Stomach smooth muscle (tissue), 2 donors: ENCODE results near the gene PDE8A.

Source experiments
- H3K27ac ChIP-seq: one replicate; pipeline ENCODE4 v1.7.0; 2013; ENCODE audit warnings: mild to moderate bottlenecking, low read length, inconsistent platforms
- H3K27me3 ChIP-seq, 2 donors: one replicate each; pipeline ENCODE4 v1.7.0; 2013; ENCODE audit warnings: low read length in 2 of 2; ENCODE audit not compliant: insufficient read depth in 2 of 2, control insufficient read depth in 1 of 2
- H3K36me3 ChIP-seq, 2 donors: one replicate each; pipeline ENCODE4 v1.7.0; 2013; ENCODE audit warnings: low read length in 2 of 2; ENCODE audit not compliant: control insufficient read depth in 2 of 2, insufficient read depth in 2 of 2
- H3K4me1 ChIP-seq: one replicate; pipeline ENCODE4 v1.7.0; 2013; ENCODE audit warnings: low read length; ENCODE audit not compliant: control insufficient read depth, insufficient read depth
- H3K4me3 ChIP-seq, 2 donors: one replicate each; pipeline ENCODE4 v1.7.0; 2013; ENCODE audit warnings: low read length in 2 of 2
- H3K9ac ChIP-seq, 2 donors: one replicate each; pipeline ENCODE4 v1.7.0; 2013; ENCODE audit warnings: low read length in 2 of 2, mild to moderate bottlenecking in 1 of 2
- H3K9me3 ChIP-seq, 2 donors: one replicate each; pipeline ENCODE4 v1.7.0; 2013; ENCODE audit warnings: low read length in 2 of 2; ENCODE audit not compliant: control insufficient read depth in 2 of 2
- donor health status: healthy.
- donor health status: Pancreatic carcinoma.

The PDE8A gene

DNA sequence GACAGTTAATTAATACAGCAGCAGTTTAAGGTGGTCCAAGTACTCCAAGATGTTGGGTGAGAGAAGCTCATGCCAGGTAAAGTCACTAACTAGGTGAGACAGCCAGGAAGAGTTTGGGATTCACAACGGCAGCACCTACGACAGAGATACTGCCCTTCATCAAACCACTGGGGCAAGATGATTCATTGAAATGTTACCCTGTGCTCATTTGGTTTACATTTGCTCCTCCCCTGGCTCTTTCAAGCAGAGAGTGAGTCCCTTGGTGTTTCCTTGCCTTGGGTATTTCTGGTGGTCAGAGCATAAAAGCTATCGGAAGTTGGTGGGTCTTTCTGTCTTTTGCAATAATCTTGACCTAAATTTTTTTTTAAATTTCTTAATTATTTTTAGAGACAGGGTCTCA, 19.9 kb upstream of the PDE8A start:
- H3K27ac ChIP-seq = no peak overlapping the region
- no peaks in the 10 kb centered on the region for H3K36me3 ChIP-seq
- H3K4me3 ChIP-seq = no peak overlapping the region
- H3K27me3 ChIP-seq = peaks cover 0 to 2% of the 10 kb centered on the region in 2 donors
- no peak overlapping the region for H3K9ac ChIP-seq
- no peaks in the 10 kb centered on the region for H3K4me1 ChIP-seq
- peaks cover 3 to 5% of the 10 kb centered on the region in 2 donors for H3K9me3 ChIP-seq

DNA sequence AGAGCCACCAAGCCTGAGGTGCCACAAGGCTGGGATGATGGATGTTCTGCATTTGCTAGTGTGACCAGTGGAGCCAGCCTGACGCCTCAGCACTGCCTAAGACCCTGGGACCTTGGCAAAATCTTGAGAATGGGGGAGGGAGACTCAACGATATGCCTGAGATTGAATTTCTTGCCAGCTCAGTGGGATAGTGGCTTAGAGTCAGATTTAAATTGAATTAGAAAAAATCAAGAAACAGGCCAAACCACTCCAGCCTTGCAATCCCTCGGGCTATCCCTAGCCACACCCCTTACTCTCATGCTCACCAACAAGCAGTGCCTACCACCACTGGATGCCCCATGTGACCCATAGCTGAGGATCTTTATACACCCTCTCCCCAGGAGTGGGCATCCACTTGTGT, 18.7 kb upstream of the PDE8A start:
- Histone ChIP-seq H3K4me1 (no peaks in the 10 kb centered on the region), H3K4me3 (no peak overlapping the region), H3K27me3 (peaks cover 0 to 2% of the 10 kb centered on the region in 2 donors), H3K9ac (no peak overlapping the region), H3K27ac (no peak overlapping the region), H3K36me3 (no peaks in the 10 kb centered on the region), H3K9me3 (peaks cover 3 to 5% of the 10 kb centered on the region in 2 donors)

DNA sequence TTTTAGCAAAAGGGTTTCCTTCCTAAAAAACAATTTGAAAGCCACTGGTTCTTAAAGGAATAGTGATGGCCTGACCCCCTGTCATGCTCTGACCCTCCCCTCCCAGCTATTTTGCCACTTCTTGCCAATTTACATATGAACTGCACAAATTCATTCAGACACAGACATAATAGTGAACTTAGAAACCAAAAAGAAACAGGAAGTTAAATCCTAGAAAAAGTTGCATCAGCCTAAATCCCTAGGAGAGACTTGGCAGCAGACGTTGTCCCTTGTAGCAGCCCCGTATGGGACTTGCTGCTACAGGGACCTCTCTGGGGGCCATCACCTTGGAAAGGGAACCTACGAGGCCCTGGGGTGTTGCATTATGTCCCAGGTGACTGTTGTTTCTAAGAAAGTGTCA, 14.3 kb upstream of the PDE8A start:
- Histone ChIP-seq H3K9me3 (peaks cover 3 to 5% of the 10 kb centered on the region in 2 donors), H3K4me3 (no peak overlapping the region), H3K9ac (no peak overlapping the region), H3K4me1 (no peaks in the 10 kb centered on the region), H3K27ac (no peak overlapping the region), H3K36me3 (no peaks in the 10 kb centered on the region), H3K27me3 (peaks cover 0 to 2% of the 10 kb centered on the region in 2 donors)

DNA sequence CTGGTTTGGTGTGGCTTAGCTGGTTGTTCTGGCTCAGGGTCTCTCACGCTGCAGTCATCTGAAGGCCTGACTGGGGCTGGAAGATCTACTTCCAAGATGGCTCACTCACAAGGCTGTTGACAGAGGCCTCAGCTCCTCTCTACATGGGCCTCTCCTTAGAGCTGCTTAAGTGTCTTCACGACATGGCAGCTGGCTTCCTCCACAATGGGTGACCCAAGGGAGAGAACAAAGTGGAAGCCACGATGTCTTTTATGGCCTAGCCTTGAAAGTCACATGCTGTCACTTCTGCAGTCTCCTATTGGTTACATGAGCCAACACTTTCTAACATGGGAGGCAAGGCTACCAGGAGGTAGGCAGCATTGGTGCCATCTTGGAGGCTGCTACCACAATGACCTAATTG, 13.4 kb upstream of the PDE8A start:
- H3K4me3 ChIP-seq = no peak overlapping the region
- no peak overlapping the region for H3K27ac ChIP-seq

DNA sequence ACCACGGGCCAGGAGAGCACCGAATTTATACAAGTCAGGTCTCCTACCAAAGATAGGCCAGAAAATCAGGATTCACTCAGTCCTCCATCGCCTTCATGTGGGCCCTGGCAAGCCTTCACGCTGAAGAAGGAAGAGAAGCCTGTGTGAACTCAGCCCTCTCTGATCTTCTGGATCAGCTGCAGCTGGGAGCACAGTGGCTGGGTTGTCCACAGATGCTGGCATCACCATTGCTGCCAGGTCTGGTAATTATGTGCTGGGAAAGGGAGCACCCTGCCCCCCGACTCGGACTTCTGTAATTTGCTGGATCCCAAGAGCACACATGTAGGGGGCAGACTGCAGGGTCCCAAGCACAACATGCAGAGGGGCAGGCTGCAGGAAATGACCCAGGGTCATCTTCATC, 12.4 kb upstream of the PDE8A start:
- Histone ChIP-seq H3K27me3 (peaks cover 0 to 2% of the 10 kb centered on the region in 2 donors), H3K9ac (no peak overlapping the region), H3K4me3 (no peak overlapping the region), H3K27ac (no peak overlapping the region), H3K4me1 (no peaks in the 10 kb centered on the region), H3K9me3 (peaks cover 3 to 5% of the 10 kb centered on the region in 2 donors), H3K36me3 (no peaks in the 10 kb centered on the region)

More for the DNA sequence above, 13.4 kb upstream of the PDE8A start:
- H3K9me3 ChIP-seq = peaks cover 3 to 5% of the 10 kb centered on the region in 2 donors
- no peak overlapping the region for H3K9ac ChIP-seq
- H3K4me1 ChIP-seq = no peaks in the 10 kb centered on the region
- H3K36me3 ChIP-seq = no peaks in the 10 kb centered on the region
- peaks cover 0 to 2% of the 10 kb centered on the region in 2 donors for H3K27me3 ChIP-seq

DNA sequence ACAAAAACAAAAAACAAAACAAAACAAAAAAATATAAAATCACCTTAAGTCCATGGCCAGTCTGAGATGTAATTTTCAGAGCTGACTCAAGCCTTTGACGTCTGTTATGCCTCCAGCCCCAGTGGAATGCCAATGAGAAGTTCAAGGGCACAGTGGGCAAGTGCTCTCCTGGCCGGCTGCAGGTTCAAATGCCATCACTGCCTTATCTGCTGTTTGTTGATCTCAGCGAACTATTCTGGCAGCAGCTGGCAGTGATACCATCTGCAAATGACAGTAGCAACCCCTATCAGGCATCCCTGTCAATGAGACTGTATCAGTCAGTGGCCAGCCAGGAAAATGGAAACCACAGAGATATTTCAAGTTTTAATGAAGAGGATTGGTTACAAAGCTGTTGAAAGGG, 10.8 kb upstream of the PDE8A start:
- no peak overlapping the region for H3K27ac ChIP-seq

DNA sequence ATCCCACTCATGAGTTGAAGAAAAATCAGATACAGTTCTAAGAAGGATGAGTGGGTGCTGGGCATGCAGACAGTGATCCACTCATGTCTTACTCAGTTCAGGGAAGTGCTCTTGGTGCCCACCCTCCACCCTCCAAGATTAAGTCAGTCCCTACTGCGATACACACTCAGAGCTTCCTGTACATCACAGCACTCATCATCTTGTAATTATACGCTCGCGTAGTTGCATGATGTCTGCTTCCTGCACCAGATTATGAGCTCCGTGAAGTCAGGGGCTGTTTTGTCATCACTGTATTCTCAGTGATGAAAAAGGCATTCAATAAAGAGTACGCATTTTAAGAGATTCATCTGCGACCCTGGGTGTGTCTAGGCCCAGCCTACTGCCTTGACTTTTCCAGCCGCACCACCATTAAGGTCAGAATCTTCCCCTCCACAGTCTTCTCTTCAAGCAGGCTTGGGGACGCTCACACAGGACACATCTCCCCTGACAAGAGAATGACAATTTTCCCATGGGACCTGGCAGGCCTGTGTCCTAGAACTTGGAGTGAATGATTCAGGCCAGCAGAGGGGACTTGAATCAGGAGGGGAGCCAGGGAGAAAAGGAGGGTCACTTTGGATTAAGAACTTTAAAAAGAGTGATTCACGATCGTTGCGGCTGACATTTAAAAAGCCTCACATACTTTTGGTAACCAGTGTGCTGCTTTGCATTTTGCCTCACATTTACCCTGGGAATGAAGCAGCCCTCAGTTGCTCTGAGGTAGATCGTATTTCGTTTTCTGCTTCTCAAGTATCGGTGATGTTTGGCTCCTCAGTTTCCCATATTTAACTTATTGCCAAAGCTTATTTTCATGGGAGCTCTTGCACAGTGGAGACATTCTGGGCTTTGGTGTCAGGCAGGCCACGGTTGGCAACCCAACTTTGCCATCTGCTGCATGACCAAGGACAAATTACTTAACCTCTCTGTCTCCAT, 7.9 kb upstream of the PDE8A start:
- no peak overlapping the region for H3K9ac ChIP-seq
- no peaks in the 10 kb centered on the region for H3K9me3 ChIP-seq
- no peak overlapping the region for H3K4me3 ChIP-seq
- H3K27me3 ChIP-seq = no peaks in the 10 kb centered on the region
- H3K4me1 ChIP-seq = no peaks in the 10 kb centered on the region
- no peaks in the 10 kb centered on the region for H3K36me3 ChIP-seq
- no peak overlapping the region for H3K27ac ChIP-seq

More for the DNA sequence above, 10.8 kb upstream of the PDE8A start:
- Histone ChIP-seq H3K36me3 (no peaks in the 10 kb centered on the region), H3K27me3 (no peaks in the 10 kb centered on the region), H3K9me3 (no peaks in the 10 kb centered on the region), H3K4me3 (no peak overlapping the region), H3K9ac (no peak overlapping the region), H3K4me1 (no peaks in the 10 kb centered on the region)

DNA sequence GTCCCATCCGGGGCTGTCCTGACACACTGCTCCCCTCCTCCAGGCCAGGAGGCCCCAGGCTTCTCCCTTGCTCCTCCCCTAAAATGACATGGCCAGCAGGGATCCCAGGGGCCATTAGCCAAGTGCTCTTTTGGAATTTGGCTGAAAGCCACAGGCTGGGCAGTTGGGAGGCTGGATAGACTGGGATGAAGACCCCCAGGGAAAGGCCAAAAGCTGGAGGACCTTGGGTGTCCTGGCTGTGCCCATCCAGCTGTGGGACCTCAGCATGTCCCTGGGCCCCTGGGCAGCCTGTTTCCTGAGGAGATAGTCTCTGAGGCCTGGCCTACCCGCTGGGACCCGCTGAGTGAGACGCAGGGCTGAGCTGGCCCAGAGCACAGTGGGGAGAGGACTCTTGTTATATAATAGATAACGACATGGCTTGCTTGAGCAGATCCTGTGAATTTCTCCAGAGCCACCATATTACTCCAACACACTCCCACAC, 5.7 kb upstream of the PDE8A start:
- Histone ChIP-seq H3K27ac (no peak overlapping the region), H3K9ac (no peak overlapping the region), H3K9me3 (no peaks in the 10 kb centered on the region), H3K4me1 (peaks cover 2% of the 10 kb centered on the region), H3K27me3 (no peaks in the 10 kb centered on the region), H3K4me3 (no peak overlapping the region), H3K36me3 (no peaks in the 10 kb centered on the region)

DNA sequence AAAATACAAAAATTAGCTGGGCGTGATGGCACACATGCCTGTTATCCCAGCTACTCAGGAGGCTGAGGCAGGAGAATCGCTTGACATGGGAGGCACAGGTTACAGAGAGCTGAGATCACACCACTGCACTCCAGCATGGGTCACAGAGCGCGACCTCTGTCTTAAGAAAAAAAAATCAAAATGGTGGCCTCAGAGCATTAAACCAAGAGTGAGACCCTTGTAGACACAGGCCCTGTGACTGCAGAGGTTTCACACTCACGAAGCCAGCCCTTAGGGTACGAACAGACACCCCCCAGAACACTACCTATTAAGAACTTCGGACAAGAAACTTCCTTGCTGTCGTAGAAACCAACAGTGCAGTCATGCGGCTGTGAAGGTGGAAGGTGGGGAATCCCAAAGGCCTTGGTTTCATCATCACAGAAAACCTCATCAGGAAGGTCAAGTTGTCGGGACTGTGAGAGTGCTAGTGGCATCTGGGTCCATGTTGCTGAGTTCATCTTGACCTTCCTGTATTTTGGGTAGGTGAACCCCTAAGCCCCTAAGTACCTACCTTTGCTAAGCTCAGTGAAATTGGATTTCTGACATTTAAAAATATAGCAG, 4.8 kb upstream of the PDE8A start:
- no peaks in the 10 kb centered on the region for H3K9me3 ChIP-seq
- H3K27me3 ChIP-seq = no peaks in the 10 kb centered on the region
- no peak overlapping the region for H3K9ac ChIP-seq
- H3K4me1 ChIP-seq = peaks cover 7% of the 10 kb centered on the region
- H3K27ac ChIP-seq = no peak overlapping the region
- H3K36me3 ChIP-seq = no peaks in the 10 kb centered on the region
- H3K4me3 ChIP-seq = no peak overlapping the region

DNA sequence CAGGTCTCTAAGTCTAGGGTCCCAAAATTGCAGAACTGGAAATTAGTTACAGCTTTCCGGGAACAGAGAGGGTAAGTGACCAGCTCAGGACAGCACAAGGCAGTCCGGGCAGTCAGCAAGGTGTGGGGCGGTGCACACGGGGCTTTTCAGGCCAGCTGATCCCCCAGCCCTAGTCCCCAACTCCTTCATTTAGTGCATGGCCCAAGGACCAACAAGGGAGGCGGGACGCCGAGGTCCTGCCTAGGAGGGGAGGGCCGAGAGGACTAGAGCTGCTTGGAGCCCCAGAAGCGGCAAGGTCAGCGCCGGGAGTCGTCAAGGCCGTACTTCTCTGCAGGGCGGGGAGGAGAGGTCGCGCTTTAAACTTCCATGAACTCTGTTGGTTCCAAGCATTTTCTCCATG, 2.0 kb upstream of the PDE8A start:
- Histone ChIP-seq H3K27ac (peak overlapping the region; percentile 84), H3K9ac (no peak overlapping the region)

More for the DNA sequence above, 2.0 kb upstream of the PDE8A start:
- Histone ChIP-seq H3K27me3 (no peaks in the 10 kb centered on the region), H3K4me3 (peak overlapping the region in 1 of 2 donors; percentile 89), H3K9me3 (no peaks in the 10 kb centered on the region), H3K4me1 (peaks cover 13% of the 10 kb centered on the region), H3K36me3 (no peaks in the 10 kb centered on the region)
